Panc1 (cell line): ENCODE results near the gene TP53BP1.

ENCODE experiments used
- CTCF ChIP-seq: fragments of 450-650 bp; IDR thresholded peaks from 2 replicates; pipeline ENCODE4 v1.5.1; 2017; ENCODE audit warnings: mild to moderate bottlenecking
- POLR2AphosphoS5 ChIP-seq: IDR thresholded peaks from 2 replicates; pipeline ENCODE4 v1.6.1; 2012; ENCODE audit warnings: mild to moderate bottlenecking, low read depth, low read length, moderate library complexity
- REST ChIP-seq, 2 experiments: IDR thresholded peaks; 2 replicates each; pipeline ENCODE4 v1.6.1; 2011 to 2012; ENCODE audit warnings: low read depth in 2 of 2, control low read depth in 1 of 2, low read length in 1 of 2, mild to moderate bottlenecking in 1 of 2, moderate library complexity in 1 of 2; ENCODE audit not compliant: insufficient read depth in 1 of 2
- SIN3A ChIP-seq: IDR thresholded peaks from 2 replicates; pipeline ENCODE4 v1.6.1; 2012; ENCODE audit warnings: low read depth, mild to moderate bottlenecking, low read length, moderate library complexity, borderline replicate concordance; ENCODE audit not compliant: insufficient read depth

- TF ChIP-seq POLR2AphosphoS5 = no peak
- TF ChIP-seq REST (IDR thresholded peaks at IDR 0.05; ENCODE audit: insufficient read depth in 1 of 2, low read depth in 2 of 2, low read length in 1 of 2) = no peak
- TF ChIP-seq CTCF = no peak
- TF ChIP-seq SIN3A = no peak
Observed at GRCh38 chr15:43382310-43382709, 110.6 kb downstream of the TP53BP1 start.
